Measurements from ENCODE around the gene FBXL16.

DNA sequence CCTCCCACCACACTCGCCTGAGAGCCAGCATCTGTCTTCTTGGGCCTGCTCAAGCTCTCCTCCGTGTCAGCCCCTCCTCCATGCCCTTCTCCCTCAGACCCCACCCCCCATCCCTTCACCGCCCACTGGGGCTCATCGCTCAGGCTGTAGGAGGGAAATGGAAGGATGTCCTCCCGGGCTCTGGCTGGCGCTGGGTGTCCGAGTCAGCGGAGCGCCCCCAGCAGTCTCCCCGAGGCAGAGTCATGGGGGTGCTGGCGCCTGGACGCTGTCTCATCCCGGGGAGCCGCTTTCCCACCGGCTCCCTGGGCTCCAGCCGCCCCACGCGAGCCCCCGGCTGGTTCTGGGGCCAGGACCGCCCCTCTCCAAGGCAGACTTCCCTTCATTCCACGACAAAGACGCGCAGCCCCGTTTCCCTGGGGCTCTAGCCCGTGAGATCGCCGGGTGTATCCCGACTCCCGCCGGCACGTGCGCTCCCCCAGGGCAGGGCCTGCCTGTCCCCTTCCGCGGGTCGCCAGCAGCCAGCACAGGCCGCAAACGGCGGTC is 14.9 kb upstream of the FBXL16 start:
- TF ChIP-seq EP300 (IDR thresholded peaks at IDR 0.05; ENCODE audit: borderline replicate concordance in 1 of 2, low read depth in 1 of 2, low read length in 1 of 2) (no peak), RAD21 (IDR thresholded peaks at IDR 0.05; ENCODE audit: low read length) (peak; percentile 5; the same call in 1 of the 2 replicates)
- TF ChIP-seq, protein P1, sequence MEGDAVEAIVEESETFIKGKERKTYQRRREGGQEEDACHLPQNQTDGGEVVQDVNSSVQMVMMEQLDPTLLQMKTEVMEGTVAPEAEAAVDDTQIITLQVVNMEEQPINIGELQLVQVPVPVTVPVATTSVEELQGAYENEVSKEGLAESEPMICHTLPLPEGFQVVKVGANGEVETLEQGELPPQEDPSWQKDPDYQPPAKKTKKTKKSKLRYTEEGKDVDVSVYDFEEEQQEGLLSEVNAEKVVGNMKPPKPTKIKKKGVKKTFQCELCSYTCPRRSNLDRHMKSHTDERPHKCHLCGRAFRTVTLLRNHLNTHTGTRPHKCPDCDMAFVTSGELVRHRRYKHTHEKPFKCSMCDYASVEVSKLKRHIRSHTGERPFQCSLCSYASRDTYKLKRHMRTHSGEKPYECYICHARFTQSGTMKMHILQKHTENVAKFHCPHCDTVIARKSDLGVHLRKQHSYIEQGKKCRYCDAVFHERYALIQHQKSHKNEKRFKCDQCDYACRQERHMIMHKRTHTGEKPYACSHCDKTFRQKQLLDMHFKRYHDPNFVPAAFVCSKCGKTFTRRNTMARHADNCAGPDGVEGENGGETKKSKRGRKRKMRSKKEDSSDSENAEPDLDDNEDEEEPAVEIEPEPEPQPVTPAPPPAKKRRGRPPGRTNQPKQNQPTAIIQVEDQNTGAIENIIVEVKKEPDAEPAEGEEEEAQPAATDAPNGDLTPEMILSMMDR (IDR thresholded peaks at IDR 0.05): peak; percentile 43
